DMS153 (cell line): Measurements from ENCODE around the gene SOX30.
"Not testable (repeated sequence)": the region's sequence is repeated elsewhere in the genome, so short reads cannot be mapped to it uniquely, and the experiment has no call there.

Source experiments
- DNase-seq: peaks from one replicate; lab custom pipeline; 2025; lab: John Stamatoyannopoulos, UW

Gene SOX30

GRCh38 chr5:157652377-157652692 is at the start of gene SOX30:
SOX30 (minus strand) TSS chr5:157652438; CDS start chr5:157652078, 360 bp downstream.
- DNase-seq = no peak

GRCh38 chr5:157698674-157699073 is 46.4 kb upstream of the SOX30 start:
- not testable (repeated sequence) for DNase-seq

GRCh38 chr5:157696154-157696553 is 43.9 kb upstream of the SOX30 start:
- DNase-seq = not testable (repeated sequence)

- not testable (repeated sequence) for DNase-seq
These were observed 41.6 kb upstream of the SOX30 start for GRCh38 chr5:157693816-157694215.

- DNase-seq = no peak
These were observed 38.6 kb upstream of the SOX30 start for GRCh38 chr5:157690690-157691433.

GRCh38 chr5:157689942-157690689 is 37.9 kb upstream of the SOX30 start:
- DNase-seq = no peak

GRCh38 chr5:157687198-157687554 is 34.9 kb upstream of the SOX30 start:
- no peak for DNase-seq

GRCh38 chr5:157686276-157687197 is 34.3 kb upstream of the SOX30 start:
- DNase-seq = not testable (repeated sequence)

- DNase-seq = no peak
These were observed 30.0 kb upstream of the SOX30 start for GRCh38 chr5:157682257-157682656.

- no peak for DNase-seq
These were observed 28.8 kb upstream of the SOX30 start for GRCh38 chr5:157681048-157681447.

GRCh38 chr5:157680239-157680638 is 28.0 kb upstream of the SOX30 start:
- DNase-seq = no peak

GRCh38 chr5:157679801-157680200 is 27.6 kb upstream of the SOX30 start:
- DNase-seq = no peak

- DNase-seq = no peak
These were observed 25.7 kb upstream of the SOX30 start for GRCh38 chr5:157677931-157678330.

- DNase-seq = not testable (repeated sequence)
These were observed 22.1 kb upstream of the SOX30 start for GRCh38 chr5:157674351-157674750.

- no peak for DNase-seq
These were observed 20.7 kb upstream of the SOX30 start for GRCh38 chr5:157672976-157673375.

- no peak for DNase-seq
These were observed 19.5 kb upstream of the SOX30 start for GRCh38 chr5:157671592-157672330.

- DNase-seq = no peak
These were observed 18.7 kb upstream of the SOX30 start, which contains the start of gene C5orf52 for GRCh38 chr5:157670662-157671591. C5orf52 (plus strand) TSS chr5:157671533; CDS start chr5:157671615, 82 bp downstream.

- DNase-seq = no peak
These were observed 17.5 kb upstream of the SOX30 start for GRCh38 chr5:157669701-157670097.

- DNase-seq = no peak
These were observed 16.1 kb upstream of the SOX30 start for GRCh38 chr5:157668356-157668755.

GRCh38 chr5:157665467-157666070 is 13.3 kb upstream of the SOX30 start:
- no peak for DNase-seq
